ENCODE results near the gene ARHGAP24. TPM values are rescaled to one million over a fixed set of nuclear protein-coding genes. Genes with fewer than 3 reads are reported as not detected.
"Not testable (repeated sequence)": the region's sequence is repeated elsewhere in the genome, so short reads cannot be mapped to it uniquely, and the experiment has no call there.

ARHGAP24 gene
- total RNA-seq, 1 experiment from 2014 or later: 1.5 TPM

DNA sequence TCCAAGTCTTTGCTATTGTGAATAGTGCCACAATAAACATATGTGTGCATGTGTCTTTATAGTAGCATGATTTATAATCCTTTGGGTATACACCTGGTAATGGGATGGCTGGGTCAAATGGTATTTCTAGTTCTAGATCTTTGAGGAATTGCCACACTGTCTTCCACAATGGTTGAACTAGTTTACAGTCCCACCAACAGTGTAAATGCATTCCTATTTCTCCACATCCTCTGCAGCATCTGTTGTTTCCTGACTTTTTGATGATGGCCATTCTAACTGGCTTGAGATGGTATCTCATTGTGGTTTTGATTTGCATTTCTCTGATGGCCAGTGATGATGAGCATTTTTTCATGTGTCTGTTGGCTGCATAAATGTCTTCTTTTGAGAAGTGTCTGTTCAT, 26.2 kb downstream of the ARHGAP24 start:
- H3K36me3 ChIP-seq, H3K27me3 ChIP-seq, H3K4me3 ChIP-seq, H3K9me3 ChIP-seq, DNase-seq: not testable (repeated sequence)

DNA sequence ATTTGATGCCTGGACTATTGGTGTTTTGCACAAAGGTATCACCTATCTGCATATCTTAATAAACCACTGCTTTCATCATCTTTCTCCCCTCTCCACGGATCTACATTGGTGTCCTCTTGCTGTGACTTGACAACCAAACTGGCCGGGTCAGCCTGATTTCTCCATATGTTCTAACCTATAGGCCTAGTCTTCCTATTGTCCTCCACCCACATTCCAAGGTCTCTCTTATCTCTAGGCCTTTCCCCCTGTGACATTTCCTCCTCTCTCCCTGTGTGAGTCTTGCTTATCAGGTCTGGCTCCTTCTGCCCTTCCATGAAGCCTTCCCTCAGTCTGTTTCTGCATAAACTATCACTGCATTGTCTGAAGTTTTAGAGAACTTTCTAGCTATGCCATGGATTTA, 33.7 kb downstream of the ARHGAP24 start:
- no peaks in the 10 kb centered on the region for H3K36me3 ChIP-seq
- no peak overlapping the region for H3K4me3 ChIP-seq
- no peak for DNase-seq
- no peaks in the 10 kb centered on the region for H3K9me3 ChIP-seq
- H3K27me3 ChIP-seq: no peaks in the 10 kb centered on the region

DNA sequence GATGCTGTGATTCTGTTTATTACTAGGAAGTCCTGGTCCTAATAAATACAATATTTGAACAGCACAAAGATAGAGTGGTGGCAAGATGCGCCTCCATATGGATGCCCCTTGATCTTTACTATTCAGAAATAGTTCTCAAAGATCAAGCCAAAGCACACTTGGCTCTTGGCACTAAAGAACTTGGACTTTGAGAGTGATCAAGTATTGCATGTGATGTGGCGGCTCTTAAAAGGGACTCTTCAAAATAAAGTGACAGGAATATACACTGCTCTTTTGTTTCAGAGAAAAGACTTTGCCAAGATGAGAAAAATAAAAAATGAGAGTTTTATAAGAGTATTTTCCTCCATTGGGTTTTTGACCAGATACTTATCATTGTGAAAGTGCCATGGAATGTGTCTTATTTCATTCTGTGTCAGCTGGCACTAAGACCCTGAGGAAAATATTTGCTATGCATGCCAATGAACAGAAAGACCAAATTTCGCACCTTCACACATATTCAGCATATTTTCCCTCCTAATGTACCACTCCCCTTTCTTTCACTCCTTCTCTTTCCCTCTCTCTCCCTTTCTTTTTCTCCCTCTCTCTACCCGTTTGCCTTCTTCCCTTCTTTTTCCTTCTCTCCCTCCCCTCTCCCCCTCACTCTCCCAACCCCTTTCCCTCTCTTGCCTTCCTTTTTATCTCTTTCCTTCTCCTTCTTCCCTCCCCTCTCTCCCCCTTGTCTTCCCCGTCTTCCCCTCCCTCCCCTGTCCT, 35.1 kb downstream of the ARHGAP24 start:
- no peaks in the 10 kb centered on the region for H3K27me3 ChIP-seq
- no peak overlapping the region for H3K4me3 ChIP-seq
- no peak for DNase-seq
- no peaks in the 10 kb centered on the region for H3K9me3 ChIP-seq
- no peaks in the 10 kb centered on the region for H3K36me3 ChIP-seq

DNA sequence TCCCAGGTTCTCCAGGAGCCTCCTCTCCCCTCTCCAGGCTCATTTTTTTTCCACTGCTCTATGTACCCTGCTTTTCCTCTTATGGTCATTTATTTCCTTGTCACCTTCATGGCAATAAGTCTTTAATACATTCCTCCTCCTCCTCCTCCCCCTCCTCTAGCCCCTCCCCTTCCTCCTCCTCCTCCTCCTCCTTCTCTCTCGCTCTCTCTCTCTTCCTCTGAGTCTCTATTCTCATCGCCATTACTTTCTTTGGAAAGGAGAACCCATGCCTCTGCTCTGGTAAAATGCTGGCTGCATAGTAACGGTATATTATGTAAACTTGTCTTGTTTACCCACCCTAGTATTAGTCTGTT, 35.7 kb downstream of the ARHGAP24 start:
- H3K4me3 ChIP-seq: no peak overlapping the region
- no peak for DNase-seq
- no peaks in the 10 kb centered on the region for H3K27me3 ChIP-seq
- H3K9me3 ChIP-seq: no peaks in the 10 kb centered on the region
- no peaks in the 10 kb centered on the region for H3K36me3 ChIP-seq

- no peaks in the 10 kb centered on the region for H3K27me3 ChIP-seq
- no peaks in the 10 kb centered on the region for H3K9me3 ChIP-seq
- H3K4me3 ChIP-seq: no peak overlapping the region
- no peaks in the 10 kb centered on the region for H3K36me3 ChIP-seq
- no peak for DNase-seq
Observed at GRCh38 chr4:85512446-85513205, 37.7 kb downstream of the ARHGAP24 start.

DNA sequence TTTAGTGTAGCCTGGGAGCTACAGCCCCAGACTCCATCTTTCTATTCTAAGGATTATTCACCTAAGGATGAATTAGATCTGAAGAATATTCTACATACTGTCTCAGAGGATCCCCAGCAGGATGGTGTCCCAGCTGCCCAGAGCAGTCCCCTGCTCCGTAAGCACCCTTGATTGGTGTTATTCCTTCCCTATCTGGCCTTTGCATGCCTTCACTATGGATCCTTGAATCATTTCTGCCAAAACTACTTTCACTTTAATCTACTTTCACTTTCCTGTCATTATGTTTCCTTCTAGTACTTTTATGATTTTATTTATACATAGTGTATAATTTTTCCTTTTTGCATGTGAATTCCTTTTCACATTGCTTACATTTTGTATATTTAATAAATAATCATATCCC, 39.2 kb downstream of the ARHGAP24 start:
- no peak for DNase-seq
- no peaks in the 10 kb centered on the region for H3K36me3 ChIP-seq
- H3K27me3 ChIP-seq: no peaks in the 10 kb centered on the region
- no peaks in the 10 kb centered on the region for H3K9me3 ChIP-seq
- H3K4me3 ChIP-seq: 0 out of 2 replicates have a peak overlapping the region, but pooled peaks have one; percentile 18

DNA sequence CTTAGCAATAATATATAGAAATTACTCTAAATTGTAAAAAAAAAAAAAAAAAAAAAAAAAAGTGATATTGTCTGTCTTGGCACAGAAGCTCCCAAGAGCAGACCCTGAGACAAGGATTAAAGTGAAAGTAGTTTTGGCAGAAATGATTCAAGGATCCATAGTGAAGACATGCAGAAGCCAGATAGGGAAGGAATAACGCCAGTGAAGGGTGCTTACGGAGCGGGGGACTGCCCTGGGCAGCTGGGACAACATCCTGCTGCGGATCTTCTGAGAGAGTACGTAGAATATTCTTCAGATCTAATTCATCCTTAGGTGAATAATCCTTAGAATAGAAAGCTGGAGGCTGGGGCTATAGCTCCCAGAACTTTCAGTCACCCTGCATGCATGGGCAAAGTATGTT, 39.8 kb downstream of the ARHGAP24 start:
- Histone ChIP-seq H3K4me3 (no peak overlapping the region), H3K9me3 (no peaks in the 10 kb centered on the region), H3K36me3 (no peaks in the 10 kb centered on the region)

GRCh38 chr4:85515701-85516100, 40.8 kb downstream of the ARHGAP24 start:
- Histone ChIP-seq H3K9me3 (no peaks in the 10 kb centered on the region), H3K27me3 (no peaks in the 10 kb centered on the region), H3K36me3 (no peaks in the 10 kb centered on the region), H3K4me3 (no peak overlapping the region)
- DNase-seq: no peak

More for the DNA sequence above, 39.8 kb downstream of the ARHGAP24 start:
- no peak for DNase-seq
- H3K27me3 ChIP-seq: no peaks in the 10 kb centered on the region

DNA sequence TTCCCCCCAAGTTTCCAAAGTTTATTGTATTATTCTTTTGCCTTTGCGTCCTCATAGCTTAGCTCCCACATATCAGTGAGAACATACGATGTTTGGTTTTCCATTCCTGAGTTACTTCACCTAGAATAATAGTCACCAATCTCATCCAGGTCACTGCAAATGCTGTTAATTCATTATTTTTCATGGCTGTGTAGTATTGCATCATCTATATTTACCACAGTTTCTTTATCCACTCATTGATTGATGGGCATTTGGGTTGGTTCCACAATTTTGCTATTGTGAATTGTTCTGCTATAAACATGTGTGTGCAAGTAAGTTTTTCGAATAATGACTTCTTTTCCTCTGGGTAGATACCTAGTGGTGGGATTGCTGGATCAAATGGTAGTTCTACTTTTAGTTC, 43.6 kb downstream of the ARHGAP24 start:
- not testable (repeated sequence) for H3K9me3 ChIP-seq

GRCh38 chr4:85520765-85521749, 46.1 kb downstream of the ARHGAP24 start:
- no peaks in the 10 kb centered on the region for H3K9me3 ChIP-seq
- DNase-seq: no peak
- H3K36me3 ChIP-seq: no peaks in the 10 kb centered on the region
- no peaks in the 10 kb centered on the region for H3K27me3 ChIP-seq
- no peak overlapping the region for H3K4me3 ChIP-seq

More for the DNA sequence above, 43.6 kb downstream of the ARHGAP24 start:
- not testable (repeated sequence) for H3K36me3 ChIP-seq, H3K4me3 ChIP-seq, DNase-seq, H3K27me3 ChIP-seq

DNA sequence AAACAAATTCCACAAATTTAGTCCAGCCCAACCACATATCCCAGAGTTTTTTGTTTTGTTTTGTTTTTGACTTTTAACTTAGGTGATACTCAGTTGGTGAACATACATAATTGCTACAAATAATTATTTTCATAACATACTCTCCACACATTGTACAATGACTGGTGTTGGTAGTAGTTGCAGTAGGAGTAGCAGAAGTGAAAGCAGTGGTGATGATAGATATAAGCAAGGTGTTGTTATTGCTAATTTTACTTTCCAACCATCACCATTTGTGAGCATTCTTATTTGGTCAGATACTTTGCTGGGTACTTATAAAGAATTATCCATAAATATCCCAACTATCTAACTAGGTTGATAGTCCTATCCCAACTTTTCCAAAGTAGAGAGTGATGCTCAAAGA, 47.3 kb downstream of the ARHGAP24 start:
- Histone ChIP-seq H3K4me3 (no peak overlapping the region), H3K36me3 (no peaks in the 10 kb centered on the region), H3K27me3 (no peaks in the 10 kb centered on the region), H3K9me3 (no peaks in the 10 kb centered on the region)
- no peak for DNase-seq

DNA sequence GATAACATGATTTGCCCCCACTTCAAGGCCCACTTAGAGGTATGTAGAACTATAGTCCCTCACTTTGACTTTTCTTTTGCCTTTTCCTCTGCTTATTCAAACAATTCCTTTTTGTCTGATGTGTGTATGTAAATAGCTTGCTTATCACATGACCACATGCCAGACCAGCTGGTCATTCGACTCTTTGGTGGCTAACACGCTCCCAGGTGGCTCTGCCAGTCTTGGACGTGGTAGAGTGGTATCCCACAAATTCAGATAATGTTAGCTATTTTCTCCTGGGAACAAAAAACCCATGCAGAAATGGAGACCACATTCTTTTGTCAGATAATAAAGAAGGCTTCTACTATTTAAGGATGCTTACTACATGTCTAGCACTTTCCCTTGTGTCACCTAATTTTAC, 47.9 kb downstream of the ARHGAP24 start:
- H3K4me3 ChIP-seq: no peak overlapping the region
- H3K9me3 ChIP-seq: no peaks in the 10 kb centered on the region
- no peaks in the 10 kb centered on the region for H3K36me3 ChIP-seq
- no peaks in the 10 kb centered on the region for H3K27me3 ChIP-seq
- DNase-seq: no peak

DNA sequence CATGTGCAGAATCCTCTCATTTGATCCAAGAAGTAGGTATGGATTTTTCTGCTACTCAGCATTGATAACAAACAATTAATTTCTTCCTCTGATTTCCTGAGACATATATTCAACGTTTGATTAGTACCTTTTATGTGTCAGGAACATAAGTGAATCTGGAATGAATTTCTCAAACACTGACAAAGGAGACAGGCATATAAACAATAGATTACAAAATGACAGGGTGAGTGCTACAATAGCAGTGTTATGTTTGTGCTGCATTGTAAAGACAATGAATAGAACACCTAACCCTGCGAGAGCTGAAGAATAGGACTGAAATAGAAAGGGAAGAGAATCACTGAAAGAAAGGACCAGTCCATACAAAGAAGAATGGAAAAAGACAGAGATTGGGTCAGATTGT, 52.9 kb downstream of the ARHGAP24 start:
- Histone ChIP-seq H3K4me3 (no peak overlapping the region), H3K9me3 (no peaks in the 10 kb centered on the region), H3K27me3 (no peaks in the 10 kb centered on the region), H3K36me3 (no peaks in the 10 kb centered on the region)
- DNase-seq: no peak

DNA sequence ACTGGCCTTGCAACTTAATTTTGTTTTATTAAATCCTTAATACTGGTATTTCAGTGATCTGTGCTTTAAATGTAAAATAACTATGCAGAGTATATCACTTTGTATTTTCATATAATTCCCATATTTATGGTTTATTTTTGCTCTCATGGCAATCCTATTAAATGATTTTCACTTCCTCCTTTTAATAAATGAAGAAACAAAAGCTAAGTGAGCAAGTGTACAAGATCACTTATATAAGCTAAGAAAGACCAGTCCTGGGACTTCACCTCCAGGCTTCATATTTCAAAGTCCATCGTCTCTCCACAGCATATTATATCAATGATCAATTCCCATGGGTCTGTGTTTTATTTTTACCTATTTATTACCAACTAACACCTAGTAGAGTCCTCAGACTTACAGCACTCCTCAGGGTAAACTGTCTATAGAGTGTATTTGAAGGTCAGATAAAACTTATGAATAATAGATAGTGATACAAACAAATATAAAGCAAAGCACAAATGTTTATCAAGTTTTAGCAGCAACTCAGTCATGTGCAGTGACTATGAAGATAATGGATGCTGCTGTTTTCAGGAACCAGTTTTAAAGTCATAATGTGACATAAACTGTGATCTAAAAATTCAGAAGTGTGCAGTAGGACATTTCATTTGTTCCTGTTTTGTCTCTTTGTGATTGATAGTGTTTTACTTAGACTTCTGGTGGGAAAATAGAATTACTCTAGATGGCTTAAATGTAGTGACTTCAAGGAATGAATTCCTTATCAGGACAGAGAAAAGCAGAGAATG, 56.8 kb downstream of the ARHGAP24 start:
- no peak for DNase-seq
- H3K36me3 ChIP-seq: no peaks in the 10 kb centered on the region
- no peak overlapping the region for H3K4me3 ChIP-seq
- no peaks in the 10 kb centered on the region for H3K27me3 ChIP-seq
- H3K9me3 ChIP-seq: no peaks in the 10 kb centered on the region

DNA sequence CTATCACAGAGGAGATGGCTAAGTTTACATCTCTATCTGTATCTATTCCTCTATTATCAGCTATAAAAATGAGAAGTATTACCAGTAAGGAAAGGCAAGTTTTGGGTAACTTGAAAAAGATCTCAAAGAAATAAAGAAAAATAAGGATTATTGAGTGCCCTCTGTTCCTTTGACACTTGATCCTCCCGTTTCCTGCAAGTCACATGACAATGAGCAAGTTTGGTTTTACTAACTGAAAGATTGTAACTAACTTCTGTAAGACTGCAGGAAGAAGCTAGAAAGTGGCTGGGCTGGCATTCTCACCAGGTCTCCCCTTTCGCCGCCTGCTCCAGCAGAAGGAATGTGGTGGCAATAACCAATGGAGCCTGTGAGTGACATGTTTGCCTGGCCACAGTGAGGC, 59.2 kb downstream of the ARHGAP24 start:
- H3K36me3 ChIP-seq: no peaks in the 10 kb centered on the region
- no peak for DNase-seq
- no peak overlapping the region for H3K4me3 ChIP-seq
- H3K9me3 ChIP-seq: no peaks in the 10 kb centered on the region
- no peaks in the 10 kb centered on the region for H3K27me3 ChIP-seq

- no peak for DNase-seq
- Histone ChIP-seq H3K27me3 (no peaks in the 10 kb centered on the region), H3K36me3 (no peaks in the 10 kb centered on the region), H3K9me3 (no peaks in the 10 kb centered on the region), H3K4me3 (no peak overlapping the region)
Observed at GRCh38 chr4:85543832-85544231, 68.9 kb downstream of the ARHGAP24 start.

Measured in MG63 (cell line).